ENCODE results near the gene MARCHF9. TPM values are rescaled to one million over a fixed set of nuclear protein-coding genes. Genes with fewer than 3 reads are reported as not detected.
A peak's percentile ranks its signal among the peaks of the same experiment; 100 is the strongest.

MARCHF9 gene
- total RNA-seq, 1 donor from 2014 or later, result 15.0 TPM

- no peaks in the 10 kb centered on the region for H3K9me3 Mint-ChIP-seq
- H3K4me1 Mint-ChIP-seq (ENCODE audit: unreplicated experiment), result no peaks in the 10 kb centered on the region
- DNase-seq (ENCODE audit: extremely low spot score, unreplicated experiment), result peak; percentile 69
- H3K27ac Mint-ChIP-seq, result no peak overlapping the region
- TF ChIP-seq CTCF (conservative IDR thresholded peaks at IDR 0.05), result peak; percentile 37
- peak overlapping the region; percentile 65 for H3K4me3 Mint-ChIP-seq
- H3K36me3 Mint-ChIP-seq, result no peaks in the 10 kb centered on the region
- peaks cover 85% of the 10 kb centered on the region for H3K27me3 Mint-ChIP-seq
Measured at GRCh38 chr12:57726884-57727757, 27.8 kb upstream of the MARCHF9 start.

GRCh38 chr12:57727758-57728395 is 27.0 kb upstream of the MARCHF9 start:
- no peak for DNase-seq (ENCODE audit: extremely low spot score, unreplicated experiment)
- H3K36me3 Mint-ChIP-seq, result no peaks in the 10 kb centered on the region
- no peaks in the 10 kb centered on the region for H3K9me3 Mint-ChIP-seq
- TF ChIP-seq CTCF (conservative IDR thresholded peaks at IDR 0.05), result no peak
- H3K4me3 Mint-ChIP-seq, result peak overlapping the region; percentile 59
- H3K4me1 Mint-ChIP-seq (ENCODE audit: unreplicated experiment), result no peaks in the 10 kb centered on the region
- no peak overlapping the region for H3K27ac Mint-ChIP-seq
- peaks cover 93% of the 10 kb centered on the region for H3K27me3 Mint-ChIP-seq

GRCh38 chr12:57729321-57729844 is 25.5 kb upstream of the MARCHF9 start:
- H3K27me3 Mint-ChIP-seq, result peaks cover 94% of the 10 kb centered on the region
- H3K4me3 Mint-ChIP-seq, result peak overlapping the region; percentile 61
- DNase-seq (ENCODE audit: extremely low spot score, unreplicated experiment), result no peak

DNA sequence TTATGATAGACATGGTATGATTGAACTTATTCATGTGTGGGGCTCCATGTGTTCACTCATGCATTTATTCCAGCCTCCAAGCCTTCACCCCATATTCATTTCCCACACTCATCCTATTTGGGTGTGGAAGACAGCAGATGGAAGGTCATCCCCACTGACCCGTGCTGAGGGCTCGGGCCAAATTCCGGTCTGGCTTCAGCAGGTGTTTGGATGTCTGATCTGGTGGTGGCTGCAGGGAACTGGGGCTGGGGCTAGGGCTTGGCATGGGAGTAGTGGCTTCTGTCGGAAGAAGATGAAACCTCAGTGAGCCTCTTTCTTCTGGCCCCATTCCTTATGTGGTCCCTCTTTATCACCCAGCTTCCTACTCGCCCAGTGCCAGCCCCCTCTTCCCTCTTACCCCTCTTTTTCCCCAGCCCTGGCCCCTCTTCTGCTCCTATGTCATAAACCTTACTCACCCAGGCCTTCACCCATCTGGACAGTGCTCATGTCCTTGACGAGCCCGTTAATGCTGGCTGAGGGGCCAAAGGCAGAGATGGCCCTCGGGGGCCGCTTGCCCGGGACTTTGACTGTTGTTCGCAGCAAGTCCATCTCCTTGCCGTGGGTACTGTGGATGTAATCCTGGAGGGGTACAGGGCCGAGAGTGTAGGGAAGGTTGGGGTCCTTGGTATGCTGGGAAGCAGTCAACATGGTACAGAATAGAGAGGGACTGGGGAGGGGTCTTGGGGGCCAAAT is 24.4 kb upstream of the MARCHF9 start:
- Mint-ChIP-seq H3K9me3 (no peaks in the 10 kb centered on the region), H3K4me1 (ENCODE audit: unreplicated experiment) (no peaks in the 10 kb centered on the region), H3K4me3 (no peak overlapping the region), H3K36me3 (no peaks in the 10 kb centered on the region), H3K27me3 (peaks cover 95% of the 10 kb centered on the region), H3K27ac (no peak overlapping the region)
- no peak for DNase-seq (ENCODE audit: extremely low spot score, unreplicated experiment)
- no peak for TF ChIP-seq CTCF (conservative IDR thresholded peaks at IDR 0.05)

More at GRCh38 chr12:57729321-57729844, 25.5 kb upstream of the MARCHF9 start:
- no peak overlapping the region for H3K27ac Mint-ChIP-seq
- TF ChIP-seq CTCF (conservative IDR thresholded peaks at IDR 0.05), result no peak
- no peaks in the 10 kb centered on the region for H3K9me3 Mint-ChIP-seq
- no peaks in the 10 kb centered on the region for H3K36me3 Mint-ChIP-seq
- no peaks in the 10 kb centered on the region for H3K4me1 Mint-ChIP-seq (ENCODE audit: unreplicated experiment)

GRCh38 chr12:57731411-57732080 is 23.4 kb upstream of the MARCHF9 start:
- H3K27me3 Mint-ChIP-seq, result peaks cover 98% of the 10 kb centered on the region

More at GRCh38 chr12:57731411-57732080, 23.4 kb upstream of the MARCHF9 start:
- DNase-seq (ENCODE audit: extremely low spot score, unreplicated experiment), result no peak
- Mint-ChIP-seq H3K4me3 (no peak overlapping the region), H3K27ac (no peak overlapping the region), H3K9me3 (no peaks in the 10 kb centered on the region), H3K4me1 (ENCODE audit: unreplicated experiment) (peaks cover 4% of the 10 kb centered on the region), H3K36me3 (peaks cover 3% of the 10 kb centered on the region)
- no peak for TF ChIP-seq CTCF (conservative IDR thresholded peaks at IDR 0.05)

Measured in type B pancreatic cell (in vitro differentiated cells).